HEK293T (cell line): Measurements from ENCODE around the gene CTNS.

Source experiments
- BHLHE40 ChIP-seq: fragments of 450-650 bp; IDR thresholded peaks from 2 replicates; pipeline ENCODE4 v1.6.1; 2016; ENCODE audit warnings: mild to moderate bottlenecking, moderate library complexity, borderline replicate concordance
- FOXM1 ChIP-seq: fragments of 450-650 bp; IDR thresholded peaks from 2 replicates; pipeline ENCODE4 v1.6.1; 2017; ENCODE audit warnings: mild to moderate bottlenecking, borderline replicate concordance
- LEF1 ChIP-seq: fragments of 450-650 bp; IDR thresholded peaks from 2 replicates; pipeline ENCODE4 v1.6.1; 2017; ENCODE audit warnings: mild to moderate bottlenecking, borderline replicate concordance
- ZNF384 ChIP-seq: fragments of 450-650 bp; IDR thresholded peaks from 2 replicates; pipeline ENCODE4 v1.6.1; 2016

DNA sequence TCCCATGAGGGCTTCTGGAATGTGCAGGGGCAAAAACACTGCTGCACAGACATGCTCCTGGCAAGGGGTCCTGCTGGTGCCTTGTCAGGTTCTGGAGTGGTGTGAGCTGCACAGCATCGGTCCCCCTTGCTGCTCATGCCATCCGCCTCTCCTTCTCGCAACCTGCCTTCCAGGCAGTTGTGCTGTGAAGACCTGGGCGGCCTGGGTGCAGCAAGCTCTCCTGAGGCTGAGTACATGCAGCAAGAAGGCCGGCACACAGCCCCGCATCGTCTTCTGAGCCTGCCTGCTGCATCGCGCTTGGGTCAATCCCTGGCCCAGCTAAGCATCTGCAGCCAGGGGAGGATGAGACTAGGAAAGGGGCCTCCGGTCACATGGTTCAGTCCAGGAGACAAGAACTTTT lies 26.9 kb upstream of the CTNS start:
- TF ChIP-seq FOXM1, result no peak
- TF ChIP-seq BHLHE40, result no peak
- TF ChIP-seq LEF1, result no peak
- no peak for TF ChIP-seq ZNF384
